Fibroblast of lung (primary cell): ENCODE results near the gene BIVM. TPM values are rescaled to one million over a fixed set of nuclear protein-coding genes. Genes with fewer than 3 reads are reported as not detected.

Experiments used
- DNase-seq, 2 donors: peaks; one replicate each; pipeline versions ENCODE4 v3.0.0 to v3.0.0-alpha.2; 2010; ENCODE audit warnings: low read depth in 2 of 2
- H2AFZ ChIP-seq: 2 replicates; pipeline ENCODE4 v1.5.1; 2012; ENCODE audit warnings: low read length, control low read depth, inconsistent platforms
- H3K27ac ChIP-seq: 2 replicates; pipeline ENCODE4 v1.5.1; 2011; ENCODE audit warnings: low read length, control low read depth; ENCODE audit not compliant: insufficient read depth
- H3K27me3 ChIP-seq: 2 replicates; pipeline ENCODE4 v1.5.1; 2011; ENCODE audit warnings: mild to moderate bottlenecking, low read length; ENCODE audit not compliant: control insufficient read depth, insufficient read depth
- H3K36me3 ChIP-seq: 2 replicates; pipeline ENCODE4 v1.5.1; 2011; ENCODE audit warnings: low read length; ENCODE audit not compliant: control insufficient read depth, insufficient read depth
- H3K4me1 ChIP-seq: 2 replicates; pipeline ENCODE4 v1.5.1; 2011; ENCODE audit warnings: low read length; ENCODE audit not compliant: control insufficient read depth, insufficient read depth; ENCODE audit errors: extremely low read depth
- H3K4me2 ChIP-seq: 2 replicates; pipeline ENCODE4 v1.5.1; 2011; ENCODE audit warnings: low read length, control low read depth; ENCODE audit not compliant: insufficient read depth; ENCODE audit errors: extremely low read depth
- H3K4me3 ChIP-seq, 4 experiments: fragments of 200-600 bp in 1 of 4; sonication (generic) in 1 of 4; replicated peaks in 1 of 4; 2 replicates each; pipeline ENCODE4 v1.5.1; 2011 to 2016; ENCODE audit warnings: low read length in 4 of 4, low read depth in 3 of 4, mild to moderate bottlenecking in 3 of 4, control low read depth in 2 of 4, inconsistent platforms in 1 of 4, mixed read lengths in 1 of 4; ENCODE audit not compliant: insufficient read depth in 1 of 4; ENCODE audit errors: control extremely low read depth in 1 of 4
- H3K79me2 ChIP-seq: 2 replicates; pipeline ENCODE4 v1.5.1; 2012; ENCODE audit warnings: mild to moderate bottlenecking, low read length, inconsistent platforms; ENCODE audit not compliant: control insufficient read depth, insufficient read depth
- H3K9ac ChIP-seq: 2 replicates; pipeline ENCODE4 v1.5.1; 2011; ENCODE audit warnings: mild to moderate bottlenecking, low read length, control low read depth; ENCODE audit not compliant: insufficient read depth
- H3K9me3 ChIP-seq: 2 replicates; pipeline ENCODE4 v1.5.1; 2012; ENCODE audit warnings: low read depth, low read length; ENCODE audit not compliant: control insufficient read depth, insufficient read depth
- H4K20me1 ChIP-seq: 2 replicates; pipeline ENCODE4 v1.5.1; 2011; ENCODE audit warnings: low read length; ENCODE audit not compliant: control insufficient read depth, insufficient read depth; ENCODE audit errors: extremely low read depth
- CTCF ChIP-seq, 2 donors: IDR thresholded peaks in 1 of 2; conservative IDR thresholded peaks in 1 of 2; 1 replicate in 1 of 2; 2 replicates in 1 of 2; pipeline ENCODE4 v1.5.1; 2011 to 2012; ENCODE audit warnings: low read length in 2 of 2, control low read depth in 1 of 2, inconsistent platforms in 1 of 2, low read depth in 1 of 2, mild to moderate bottlenecking in 1 of 2
- EZH2 ChIP-seq: IDR thresholded peaks from 2 replicates; pipeline ENCODE4 v1.5.1; 2012; ENCODE audit warnings: low read length, control low read depth, mild to moderate bottlenecking; ENCODE audit errors: missing control alignments
- polyA plus RNA-seq, 2 donors: library from polyadenylated mRNA; depleted of rRNA in 1 of 2; stranded (reverse) in 1 of 2; unstranded in 1 of 2; fragments of >200 nt; gene quantifications; 2 replicates each; pipeline ENCODE4 v1.2.1, GENCODE V29; 2011 to 2012; ENCODE audit warnings: missing spikeins in 1 of 2
- total RNA-seq: library from RNA; depleted of rRNA; stranded (reverse); fragments of >200 nt; gene quantifications from 2 replicates; pipeline ENCODE4 v1.2.1, GENCODE V29; 2014

The BIVM gene
- total and polyA plus RNA-seq, 2 donors (not counting 1 experiment from before 2014, with no cell fraction given) = 22.3 to 22.4 TPM

GRCh38 chr13:102845630-102846260 lies 46.8 kb downstream of the BIVM start, which contains the start of gene ERCC5:
Gene ERCC5 (plus strand): TSS chr13:102846032. CDS start chr13:102846267, 235 bp downstream.
- DNase-seq = peak; percentile 96
- H3K9ac ChIP-seq = peak within 1 kb of the TSS; percentile 96
- peak within 1 kb of the TSS; percentile 82 to 100 (median 96) for H3K4me3 ChIP-seq
- no peaks in the 10 kb centered on the region for H4K20me1 ChIP-seq
- no peaks in the 10 kb centered on the region for H3K27me3 ChIP-seq
- TF ChIP-seq CTCF (conservative IDR thresholded peaks at IDR 0.05 in 1 of 2, IDR thresholded peaks at IDR 0.05 in 1 of 2; ENCODE audit: low read depth in 1 of 2, low read length in 2 of 2) (no peak), EZH2 (no peak)
- no peaks in the 10 kb centered on the region for H3K36me3 ChIP-seq
- peak within 1 kb of the TSS; percentile 98 for H3K27ac ChIP-seq
- peak within 1 kb of the TSS; percentile 97 for H2AFZ ChIP-seq
- H3K4me1 ChIP-seq = peaks cover 3% of the 10 kb centered on the region
- H3K4me2 ChIP-seq = peak within 1 kb of the TSS; percentile 92
- no peaks in the 10 kb centered on the region for H3K9me3 ChIP-seq
- H3K79me2 ChIP-seq = peaks cover 44% of the 10 kb centered on the region

- Histone ChIP-seq H3K27ac (peak overlapping the region; percentile 98), H3K79me2 (peaks cover 44% of the 10 kb centered on the region), H2AFZ (peak overlapping the region; percentile 95), H3K4me3 (peak overlapping the region; percentile 82 to 100 (median 96)), H3K4me2 (peak overlapping the region; percentile 92), H3K4me1 (peaks cover 3% of the 10 kb centered on the region), H3K9ac (peak overlapping the region; percentile 96), H3K27me3 (no peaks in the 10 kb centered on the region), H3K9me3 (no peaks in the 10 kb centered on the region), H4K20me1 (no peaks in the 10 kb centered on the region), H3K36me3 (no peaks in the 10 kb centered on the region)
- DNase-seq = peak; percentile 41
- no peak for TF ChIP-seq EZH2
- TF ChIP-seq CTCF (conservative IDR thresholded peaks at IDR 0.05 in 1 of 2, IDR thresholded peaks at IDR 0.05 in 1 of 2; ENCODE audit: low read depth in 1 of 2, low read length in 2 of 2) = no peak
Observed at GRCh38 chr13:102846261-102847015, 47.5 kb downstream of the BIVM start.
